Glutamatergic neuron (in vitro differentiated cells): Measurements from ENCODE around the gene HRH3. TPM values are rescaled to one million over a fixed set of nuclear protein-coding genes. Genes with fewer than 3 reads are reported as not detected.

Source experiments
- DNase-seq: peaks from one replicate; pipeline ENCODE4 v3.0.0; 2022
- H3K27ac Mint-ChIP-seq: one replicate; pipeline ENCODE4 v1.8.0; 2020; ENCODE audit warnings: mild to moderate bottlenecking, mixed read lengths, inconsistent platforms; ENCODE audit not compliant: unreplicated experiment
- H3K27me3 Mint-ChIP-seq: one replicate; pipeline ENCODE4 v1.8.0; 2020; ENCODE audit warnings: mild to moderate bottlenecking, moderate library complexity, mixed read lengths, inconsistent platforms; ENCODE audit not compliant: unreplicated experiment
- H3K36me3 Mint-ChIP-seq: one replicate; pipeline ENCODE4 v1.8.0; 2020; ENCODE audit warnings: mild to moderate bottlenecking, mixed read lengths, inconsistent platforms; ENCODE audit not compliant: unreplicated experiment
- H3K4me1 Mint-ChIP-seq: one replicate; pipeline ENCODE4 v1.8.0; 2020; ENCODE audit warnings: mild to moderate bottlenecking, low read depth, mixed read lengths, inconsistent platforms; ENCODE audit not compliant: unreplicated experiment
- H3K4me3 Mint-ChIP-seq: one replicate; pipeline ENCODE4 v1.8.0; 2020; ENCODE audit warnings: mild to moderate bottlenecking, mixed read lengths, inconsistent platforms; ENCODE audit not compliant: unreplicated experiment
- H3K9me3 Mint-ChIP-seq: one replicate; pipeline ENCODE4 v1.8.0; 2020; ENCODE audit warnings: mild to moderate bottlenecking, moderate library complexity, mixed read lengths, inconsistent platforms; ENCODE audit not compliant: unreplicated experiment
- CTCF ChIP-seq: fragments of 200-600 bp; sonication (generic); IDR thresholded peaks from one replicate; pipeline ENCODE4 v1.5.0; 2021; ENCODE audit not compliant: partially characterized antibody, unreplicated experiment
- total RNA-seq: library from RNA; stranded (reverse); fragmentation: NEBNext Ultra II Directional; extraction: Animal tissue kit (Norgen Biotek cat#: 25700); gene quantifications from one replicate; pipeline ENCODE4 v1.2.1, GENCODE V29; 2021; ENCODE audit not compliant: unreplicated experiment

Gene HRH3
- total RNA-seq, 1 donor from 2014 or later, result 13.7 TPM

- H3K27me3 Mint-ChIP-seq, result no peaks in the 10 kb centered on the region
- no peak overlapping the region for H3K27ac Mint-ChIP-seq
- H3K4me1 Mint-ChIP-seq, result peaks cover 1% of the 10 kb centered on the region
- peaks cover 2% of the 10 kb centered on the region for H3K9me3 Mint-ChIP-seq
- H3K4me3 Mint-ChIP-seq, result no peak overlapping the region
- TF ChIP-seq CTCF, result no peak
- H3K36me3 Mint-ChIP-seq, result no peaks in the 10 kb centered on the region
- no peak for DNase-seq
These were observed 23.8 kb downstream of the HRH3 start for GRCh38 chr20:62196286-62196685.

- no peak overlapping the region for H3K27ac Mint-ChIP-seq
- TF ChIP-seq CTCF, result no peak
- no peaks in the 10 kb centered on the region for H3K27me3 Mint-ChIP-seq
- no peak overlapping the region for H3K4me3 Mint-ChIP-seq
- H3K9me3 Mint-ChIP-seq, result peaks cover 2% of the 10 kb centered on the region
- H3K36me3 Mint-ChIP-seq, result no peaks in the 10 kb centered on the region
- peak; percentile 9 for DNase-seq
- peaks cover 5% of the 10 kb centered on the region for H3K4me1 Mint-ChIP-seq
These were observed 24.3 kb downstream of the HRH3 start for GRCh38 chr20:62195736-62196135.

GRCh38 chr20:62195075-62195405, 25.0 kb downstream of the HRH3 start:
- Mint-ChIP-seq H3K27me3 (no peaks in the 10 kb centered on the region), H3K4me1 (peaks cover 6% of the 10 kb centered on the region), H3K27ac (no peak overlapping the region), H3K4me3 (no peak overlapping the region), H3K9me3 (peaks cover 2% of the 10 kb centered on the region), H3K36me3 (no peaks in the 10 kb centered on the region)
- peak; percentile 5 for DNase-seq
- TF ChIP-seq CTCF, result no peak

- TF ChIP-seq CTCF, result no peak
- H3K4me1 Mint-ChIP-seq, result peaks cover 6% of the 10 kb centered on the region
- DNase-seq, result peak; percentile 9
- no peaks in the 10 kb centered on the region for H3K27me3 Mint-ChIP-seq
- H3K9me3 Mint-ChIP-seq, result no peaks in the 10 kb centered on the region
- no peak overlapping the region for H3K27ac Mint-ChIP-seq
- no peak overlapping the region for H3K4me3 Mint-ChIP-seq
- H3K36me3 Mint-ChIP-seq, result no peaks in the 10 kb centered on the region
These were observed 26.7 kb downstream of the HRH3 start for GRCh38 chr20:62193079-62194025.

GRCh38 chr20:62192635-62193034, 27.4 kb downstream of the HRH3 start:
- peak; percentile 5 for DNase-seq
- Mint-ChIP-seq H3K9me3 (no peaks in the 10 kb centered on the region), H3K27me3 (no peaks in the 10 kb centered on the region), H3K4me3 (no peak overlapping the region), H3K36me3 (no peaks in the 10 kb centered on the region), H3K4me1 (peaks cover 6% of the 10 kb centered on the region), H3K27ac (no peak overlapping the region)
- TF ChIP-seq CTCF, result no peak
